HepG2 (cell line): ENCODE results near the gene C12orf56.

Experiments used
- ZNF549 ChIP-seq: sonication (generic); formaldehyde crosslinking; IDR thresholded peaks from 2 replicates; pipeline ENCODE4 v1.5.0; 2020; ENCODE audit warnings: missing genetic modification reagents
- ZNF883 ChIP-seq: sonication (generic); formaldehyde crosslinking; IDR thresholded peaks from 2 replicates; pipeline ENCODE4 v1.5.1; 2020; ENCODE audit warnings: mild to moderate bottlenecking, missing genetic modification reagents; ENCODE audit errors: not compliant biosample characterization

GRCh38 chr12:64219145-64219544, 171.4 kb downstream of the C12orf56 start:
- TF ChIP-seq ZNF549 (no peak), ZNF883 (CRISPR knock-in tag) (no peak)
